ENCODE results near the gene POMT2.

The POMT2 gene

DNA sequence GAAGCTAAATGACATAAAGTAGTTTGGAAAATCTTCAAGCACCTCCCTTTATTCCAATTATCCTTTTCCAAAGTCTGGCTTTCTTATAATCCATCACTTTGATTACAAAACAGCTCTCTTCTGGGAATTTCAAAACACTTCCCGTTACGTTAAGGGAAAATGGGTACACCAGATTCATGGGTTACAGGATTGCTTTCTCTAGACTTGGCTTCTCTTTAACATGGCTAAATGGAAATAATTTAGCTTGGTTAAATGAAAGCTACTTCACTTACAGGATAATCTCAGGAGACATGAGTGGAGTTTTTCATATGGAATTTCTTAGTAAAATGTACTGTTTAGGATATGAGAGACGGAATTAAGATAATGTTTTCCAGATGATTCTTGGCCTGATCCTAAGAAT, 14.9 kb upstream of the POMT2 start:
- no peak for DNase-seq
- H3K27me3 ChIP-seq (replicated peaks) = no peaks in the 10 kb centered on the region
- H3K27ac ChIP-seq = no peak overlapping the region
- TF ChIP-seq, protein P1, sequence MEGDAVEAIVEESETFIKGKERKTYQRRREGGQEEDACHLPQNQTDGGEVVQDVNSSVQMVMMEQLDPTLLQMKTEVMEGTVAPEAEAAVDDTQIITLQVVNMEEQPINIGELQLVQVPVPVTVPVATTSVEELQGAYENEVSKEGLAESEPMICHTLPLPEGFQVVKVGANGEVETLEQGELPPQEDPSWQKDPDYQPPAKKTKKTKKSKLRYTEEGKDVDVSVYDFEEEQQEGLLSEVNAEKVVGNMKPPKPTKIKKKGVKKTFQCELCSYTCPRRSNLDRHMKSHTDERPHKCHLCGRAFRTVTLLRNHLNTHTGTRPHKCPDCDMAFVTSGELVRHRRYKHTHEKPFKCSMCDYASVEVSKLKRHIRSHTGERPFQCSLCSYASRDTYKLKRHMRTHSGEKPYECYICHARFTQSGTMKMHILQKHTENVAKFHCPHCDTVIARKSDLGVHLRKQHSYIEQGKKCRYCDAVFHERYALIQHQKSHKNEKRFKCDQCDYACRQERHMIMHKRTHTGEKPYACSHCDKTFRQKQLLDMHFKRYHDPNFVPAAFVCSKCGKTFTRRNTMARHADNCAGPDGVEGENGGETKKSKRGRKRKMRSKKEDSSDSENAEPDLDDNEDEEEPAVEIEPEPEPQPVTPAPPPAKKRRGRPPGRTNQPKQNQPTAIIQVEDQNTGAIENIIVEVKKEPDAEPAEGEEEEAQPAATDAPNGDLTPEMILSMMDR (IDR thresholded peaks at IDR 0.05; ENCODE audit: low read depth, low read length, missing control alignments) = no peak
- no peak overlapping the region for H3K4me3 ChIP-seq (ENCODE audit: low read depth, low read length)
- in situ Hi-C loops (cut with HindIII; ENCODE audit: low pct_ligation_motif_present, low sequenced_read_pairs) = no loop called here
- H3K36me3 ChIP-seq (replicated peaks) = peaks cover 4% of the 10 kb centered on the region

DNA sequence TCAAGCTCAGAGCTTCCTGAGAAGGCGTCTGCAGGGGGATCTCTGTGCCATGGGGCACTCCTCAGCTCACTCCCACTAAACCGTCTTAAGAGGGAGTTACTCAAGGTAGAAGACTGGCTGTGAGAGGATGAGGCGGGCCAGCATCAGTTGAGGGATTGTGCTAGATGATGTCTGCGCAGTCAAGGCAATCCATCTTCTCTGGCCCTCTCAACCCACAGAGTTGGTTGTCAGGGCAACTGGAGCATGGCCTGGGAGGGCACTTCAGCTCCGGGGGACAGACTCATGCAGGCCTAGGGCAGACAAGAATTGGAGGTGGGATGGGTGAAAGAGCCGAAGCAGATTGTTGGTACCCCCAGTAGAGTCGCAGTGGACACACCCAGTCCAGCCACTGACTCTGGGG, 9.2 kb upstream of the POMT2 start:
- in situ Hi-C loops (cut with HindIII; ENCODE audit: low pct_ligation_motif_present, low sequenced_read_pairs) = no loop called here
- TF ChIP-seq, protein P1 (IDR thresholded peaks at IDR 0.05; ENCODE audit: low read depth, low read length, missing control alignments) = no peak

DNA sequence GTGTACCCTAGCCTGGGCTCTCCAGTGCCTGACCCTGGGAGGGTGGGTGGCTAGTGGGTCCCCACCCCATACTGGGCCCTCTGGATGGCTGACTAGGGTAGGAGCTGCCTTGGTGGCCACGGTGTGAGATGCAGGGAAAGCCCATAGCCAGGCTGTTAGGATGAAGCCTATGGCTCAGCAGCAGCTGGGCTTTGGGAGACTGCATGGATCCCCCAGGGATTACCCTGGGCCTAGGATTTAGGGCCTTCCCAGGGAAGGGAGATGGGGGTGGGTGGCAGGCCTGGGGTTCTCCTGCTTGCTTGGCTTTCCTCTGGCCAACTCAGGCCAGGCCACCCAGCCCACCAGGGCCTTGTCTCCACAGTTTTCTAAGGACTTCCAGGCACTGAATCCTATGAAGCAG, 6.4 kb upstream of the POMT2 start:
- in situ Hi-C loops (cut with HindIII; ENCODE audit: low pct_ligation_motif_present, low sequenced_read_pairs) = no loop called here
- Histone ChIP-seq H3K27me3 (replicated peaks) (no peaks in the 10 kb centered on the region), H3K36me3 (replicated peaks) (no peaks in the 10 kb centered on the region), H3K27ac (no peak overlapping the region), H3K4me3 (ENCODE audit: low read depth, low read length) (no peak overlapping the region)
- TF ChIP-seq, protein P1 (IDR thresholded peaks at IDR 0.05; ENCODE audit: low read depth, low read length, missing control alignments) = no peak
- DNase-seq = no peak

More for the DNA sequence above, 9.2 kb upstream of the POMT2 start:
- DNase-seq = no peak
- Histone ChIP-seq H3K36me3 (replicated peaks) (no peaks in the 10 kb centered on the region), H3K27me3 (replicated peaks) (no peaks in the 10 kb centered on the region), H3K4me3 (ENCODE audit: low read depth, low read length) (no peak overlapping the region), H3K27ac (no peak overlapping the region)

DNA sequence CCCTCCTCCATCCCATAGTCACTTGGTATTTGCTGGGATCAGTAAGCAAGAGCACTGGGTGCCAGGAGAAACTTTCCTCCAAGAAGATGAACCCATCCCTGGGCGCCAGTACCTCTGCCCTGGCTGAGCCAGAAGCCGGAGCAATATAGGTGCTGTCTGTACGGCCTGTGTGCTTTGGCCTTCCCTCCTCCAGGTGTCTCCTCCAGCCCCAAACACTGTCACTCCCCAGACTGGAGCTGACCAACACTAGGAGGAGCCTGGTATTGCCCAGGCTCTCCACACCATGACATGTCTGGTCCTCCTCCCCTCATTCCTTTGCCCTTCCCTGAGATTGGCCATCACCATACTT, 5.0 kb upstream of the POMT2 start:
- Histone ChIP-seq H3K27me3 (replicated peaks) (no peaks in the 10 kb centered on the region), H3K4me3 (ENCODE audit: low read depth, low read length) (no peak overlapping the region), H3K36me3 (replicated peaks) (no peaks in the 10 kb centered on the region), H3K27ac (no peak overlapping the region)
- no peak for DNase-seq
- TF ChIP-seq, protein P1 (IDR thresholded peaks at IDR 0.05; ENCODE audit: low read depth, low read length, missing control alignments) = no peak
- in situ Hi-C loops (cut with HindIII; ENCODE audit: low pct_ligation_motif_present, low sequenced_read_pairs) = no loop called here

DNA sequence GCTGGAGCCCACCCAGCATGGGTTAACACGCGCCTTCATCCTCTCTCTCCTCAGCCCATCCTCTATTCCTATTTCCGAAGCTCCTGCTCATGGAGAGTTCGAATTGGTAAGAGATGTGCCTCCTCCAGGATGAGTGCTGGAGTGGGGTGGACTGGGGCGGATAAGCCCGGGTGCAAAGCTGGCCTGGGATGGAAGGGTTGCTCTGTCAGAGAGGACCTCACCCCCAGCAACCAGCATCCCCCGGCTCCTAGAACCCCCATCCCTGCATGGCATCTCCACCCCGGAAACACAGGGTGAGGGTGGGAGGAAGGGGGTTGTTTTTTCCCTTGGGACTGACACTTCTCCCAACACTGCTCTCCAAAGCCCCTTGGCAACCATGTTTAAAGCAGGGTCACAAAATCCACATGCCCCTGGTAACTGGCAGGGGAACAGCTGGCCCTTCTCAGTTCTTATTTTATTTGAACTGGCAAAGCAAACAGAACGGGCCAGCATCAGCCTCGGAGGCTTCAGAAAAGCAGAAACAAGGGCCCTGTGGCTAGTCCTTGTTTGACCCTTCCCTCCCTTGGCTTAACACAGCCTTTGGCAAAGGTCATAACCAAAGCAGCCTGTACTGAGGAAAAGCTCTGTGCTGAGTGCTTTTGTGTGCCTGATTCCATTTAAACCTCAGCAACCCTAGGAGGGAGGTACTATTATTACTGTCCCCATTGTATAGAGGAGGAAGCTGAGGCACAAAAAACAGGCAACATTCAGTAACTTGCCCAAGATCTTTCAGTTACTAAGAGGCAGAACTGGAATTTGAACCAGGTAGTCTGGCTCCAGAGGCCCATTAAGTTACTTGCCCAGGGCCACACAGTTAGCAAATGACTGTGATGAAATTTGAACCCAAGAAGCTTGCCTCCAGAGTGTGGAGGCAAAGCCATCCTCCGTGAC, 4.4 kb upstream of the POMT2 start:
- H3K27ac ChIP-seq = no peak overlapping the region
- DNase-seq = no peak
- no peaks in the 10 kb centered on the region for H3K27me3 ChIP-seq (replicated peaks)
- no peaks in the 10 kb centered on the region for H3K36me3 ChIP-seq (replicated peaks)
- in situ Hi-C loops (cut with HindIII; ENCODE audit: low pct_ligation_motif_present, low sequenced_read_pairs) = no loop called here
- H3K4me3 ChIP-seq (ENCODE audit: low read depth, low read length) = no peak overlapping the region
- TF ChIP-seq, protein P1 (IDR thresholded peaks at IDR 0.05; ENCODE audit: low read depth, low read length, missing control alignments) = no peak
